Stimulated activated CD4-positive, alpha-beta T cell treated with anti-CD3 and anti-CD28 coated beads, Interleukin-12 subunit alpha, Interleukin-12 subunit beta, amount 100 ng/mL, for 4 hours (primary cell): ENCODE data around the gene KRTAP12-4.

Source experiments
- DNase-seq: peaks from one replicate; pipeline ENCODE4 v3.0.0-alpha.2; 2020

KRTAP12-4 gene

DNA sequence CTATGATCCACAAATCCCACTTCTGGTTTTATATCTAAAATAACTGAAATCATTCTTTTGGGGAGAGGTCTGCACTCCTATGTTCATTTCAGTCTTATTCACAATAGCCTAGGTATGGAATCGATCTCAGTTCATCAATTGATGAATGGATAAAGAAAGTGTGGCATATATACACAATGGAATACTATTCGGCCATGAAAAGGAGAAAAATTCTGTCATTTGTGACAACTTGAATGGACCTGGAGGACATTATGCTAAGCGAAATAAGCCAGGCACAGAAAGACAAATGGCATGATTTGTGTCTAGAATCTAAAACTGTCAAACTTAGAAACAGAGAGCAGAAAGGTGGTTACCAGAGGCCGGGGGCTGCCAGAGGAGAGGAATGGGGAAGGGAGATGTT is 48.0 kb downstream of the KRTAP12-4 start:
- DNase-seq = no peak
